Trophoblast cell (in vitro differentiated cells and primary cell): Measurements from ENCODE around the gene ABI1.
A peak's percentile ranks its signal among the peaks of the same experiment; 100 is the strongest.

Experiments used
- DNase-seq, 2 donors: peaks; one replicate each; pipeline ENCODE4 v3.0.0-alpha.2; 2016
- H2AFZ ChIP-seq: 2 replicates; pipeline ENCODE4 v1.6.1; 2013; ENCODE audit warnings: low read length, moderate library complexity, mild to moderate bottlenecking; ENCODE audit not compliant: insufficient read depth, poor library complexity
- H2AK5ac ChIP-seq: 2 replicates; pipeline ENCODE4 v1.6.1; 2013; ENCODE audit warnings: mild to moderate bottlenecking, low read length
- H2BK120ac ChIP-seq: 2 replicates; pipeline ENCODE4 v1.6.1; 2013; ENCODE audit warnings: low read length, mild to moderate bottlenecking, moderate library complexity; ENCODE audit not compliant: insufficient read depth, poor library complexity
- H2BK12ac ChIP-seq: 2 replicates; pipeline ENCODE4 v1.6.1; 2013; ENCODE audit warnings: mild to moderate bottlenecking, low read length, moderate library complexity
- H2BK5ac ChIP-seq: 2 replicates; pipeline ENCODE4 v1.6.1; 2013; ENCODE audit warnings: low read length, low read depth, moderate library complexity, mild to moderate bottlenecking; ENCODE audit not compliant: poor library complexity
- H3K14ac ChIP-seq: 2 replicates; pipeline ENCODE4 v1.6.1; 2013; ENCODE audit warnings: mild to moderate bottlenecking, low read length
- H3K18ac ChIP-seq: 2 replicates; pipeline ENCODE4 v1.6.1; 2013; ENCODE audit warnings: mild to moderate bottlenecking, low read length
- H3K23ac ChIP-seq: 2 replicates; pipeline ENCODE4 v1.6.1; 2013; ENCODE audit warnings: low read length
- H3K27ac ChIP-seq: 2 replicates; pipeline ENCODE4 v1.5.1; 2013; ENCODE audit warnings: low read depth, mild to moderate bottlenecking, inconsistent platforms, low read length, moderate library complexity
- H3K27me3 ChIP-seq: 2 replicates; pipeline ENCODE4 v1.6.1; 2013; ENCODE audit warnings: inconsistent platforms, mild to moderate bottlenecking, low read length, moderate library complexity; ENCODE audit not compliant: insufficient read depth
- H3K36me3 ChIP-seq, 2 experiments: 1 replicate in 1 of 2; 2 replicates in 1 of 2; pipeline ENCODE4 v1.6.1; 2013; ENCODE audit warnings: low read length in 2 of 2, mild to moderate bottlenecking in 2 of 2, moderate library complexity in 1 of 2; ENCODE audit not compliant: insufficient read depth in 2 of 2, control insufficient read depth in 1 of 2
- H3K4ac ChIP-seq: 2 replicates; pipeline ENCODE4 v1.6.1; 2013; ENCODE audit warnings: low read depth, mild to moderate bottlenecking, low read length, moderate library complexity
- H3K4me1 ChIP-seq, 2 experiments: 1 replicate in 1 of 2; 2 replicates in 1 of 2; pipeline ENCODE4 v1.6.1; 2013; ENCODE audit warnings: low read length in 2 of 2, mild to moderate bottlenecking in 2 of 2, moderate library complexity in 1 of 2; ENCODE audit not compliant: insufficient read depth in 2 of 2, control insufficient read depth in 1 of 2
- H3K4me2 ChIP-seq: 2 replicates; pipeline ENCODE4 v1.6.1; 2013; ENCODE audit warnings: inconsistent platforms, mild to moderate bottlenecking, low read length, moderate library complexity
- H3K4me3 ChIP-seq: 2 replicates; pipeline ENCODE4 v1.5.1; 2013; ENCODE audit warnings: mild to moderate bottlenecking, low read depth, low read length, inconsistent platforms
- H3K79me1 ChIP-seq: one replicate; pipeline ENCODE4 v1.6.1; 2013; ENCODE audit warnings: low read length
- H3K79me2 ChIP-seq: 2 replicates; pipeline ENCODE4 v1.6.1; 2013; ENCODE audit warnings: low read length, mild to moderate bottlenecking; ENCODE audit not compliant: control insufficient read depth, insufficient read depth, poor library complexity
- H3K9ac ChIP-seq: 2 replicates; pipeline ENCODE4 v1.6.1; 2013; ENCODE audit warnings: mild to moderate bottlenecking, low read length
- H3K9me3 ChIP-seq: 2 replicates; pipeline ENCODE4 v1.6.1; 2013; ENCODE audit warnings: low read depth, mild to moderate bottlenecking, control low read depth, inconsistent platforms, low read length; ENCODE audit not compliant: insufficient read depth
- H4K12ac ChIP-seq: 2 replicates; pipeline ENCODE4 v1.6.1; 2013; ENCODE audit warnings: low read depth, mild to moderate bottlenecking, low read length, moderate library complexity
- H4K8ac ChIP-seq: 2 replicates; pipeline ENCODE4 v1.6.1; 2013; ENCODE audit warnings: low read depth, mild to moderate bottlenecking, low read length, moderate library complexity
- H4K91ac ChIP-seq: one replicate; pipeline ENCODE4 v1.6.1; 2013; ENCODE audit warnings: low read depth, mild to moderate bottlenecking, low read length, moderate library complexity
- WGBS: extraction: QIAGEN DNeasy Blood & Tissue Kit; methylation state at CpG from one replicate; pipeline ENCODE4 v1.1.7; 2013; ENCODE audit warnings: missing lambda C conversion rate; ENCODE audit not compliant: insufficient read length, insufficient coverage; ENCODE audit errors: extremely low coverage; 5-methylcytosine and 5-hydroxymethylcytosine counted together

The ABI1 gene

GRCh38 chr10:26802527-26802926 lies 58.2 kb downstream of the ABI1 start:
- Histone ChIP-seq H3K4me1 (peaks cover 6 to 7% of the 10 kb centered on the region in 2 experiments), H3K9me3 (no peaks in the 10 kb centered on the region), H4K8ac (no peak overlapping the region), H4K91ac (no peak overlapping the region), H3K4me3 (no peak overlapping the region), H4K12ac (no peak overlapping the region), H3K27me3 (no peaks in the 10 kb centered on the region), H2BK120ac (no peak overlapping the region), H2BK12ac (no peak overlapping the region), H3K9ac (no peak overlapping the region), H3K4ac (no peak overlapping the region), H3K18ac (no peak overlapping the region), H2BK5ac (no peak overlapping the region), H3K36me3 (peaks cover 0 to under 1% of the 10 kb centered on the region in 2 experiments), H3K23ac (no peak overlapping the region), H3K79me1 (no peaks in the 10 kb centered on the region), H2AFZ (no peak overlapping the region), H3K4me2 (no peak overlapping the region), H3K14ac (no peak overlapping the region), H3K79me2 (peaks cover 5% of the 10 kb centered on the region), H2AK5ac (no peak overlapping the region), H3K27ac (no peak overlapping the region)
- no CpG with 5 or more reads among the region's 3 CpGs for WGBS
- DNase-seq: no peak

GRCh38 chr10:26801831-26802230 lies 58.9 kb downstream of the ABI1 start:
- Histone ChIP-seq H3K9me3 (no peaks in the 10 kb centered on the region), H3K79me2 (peaks cover 6% of the 10 kb centered on the region)

GRCh38 chr10:26801274-26801673 lies 59.5 kb downstream of the ABI1 start:
- no peaks in the 10 kb centered on the region for H3K36me3 ChIP-seq
- H2AK5ac ChIP-seq: no peak overlapping the region
- DNase-seq: no peak
- no peak overlapping the region for H2AFZ ChIP-seq
- H3K9ac ChIP-seq: no peak overlapping the region
- no peak overlapping the region for H3K4me2 ChIP-seq
- H2BK5ac ChIP-seq: no peak overlapping the region
- H4K8ac ChIP-seq: no peak overlapping the region
- no CpG with 5 or more reads among the region's 8 CpGs for WGBS
- H4K91ac ChIP-seq: no peak overlapping the region
- no peak overlapping the region for H4K12ac ChIP-seq
- H3K4ac ChIP-seq: peak overlapping the region; percentile 24
- H3K14ac ChIP-seq: no peak overlapping the region
- no peak overlapping the region for H2BK12ac ChIP-seq
- H3K4me1 ChIP-seq: peaks cover 6% of the 10 kb centered on the region in 2 experiments
- H3K4me3 ChIP-seq: no peak overlapping the region
- H3K79me1 ChIP-seq: no peaks in the 10 kb centered on the region
- H3K27me3 ChIP-seq: no peaks in the 10 kb centered on the region
- no peak overlapping the region for H3K23ac ChIP-seq
- no peaks in the 10 kb centered on the region for H3K9me3 ChIP-seq
- H3K18ac ChIP-seq: no peak overlapping the region
- no peak overlapping the region for H2BK120ac ChIP-seq
- H3K27ac ChIP-seq: no peak overlapping the region
- peaks cover 9% of the 10 kb centered on the region for H3K79me2 ChIP-seq

More at GRCh38 chr10:26801831-26802230, 58.9 kb downstream of the ABI1 start:
- H3K23ac ChIP-seq: no peak overlapping the region
- no peak for DNase-seq
- no peak overlapping the region for H2BK120ac ChIP-seq
- no CpG with 5 or more reads among the region's 3 CpGs for WGBS
- peaks cover 6 to 7% of the 10 kb centered on the region in 2 experiments for H3K4me1 ChIP-seq
- H2BK5ac ChIP-seq: no peak overlapping the region
- no peak overlapping the region for H3K9ac ChIP-seq
- no peak overlapping the region for H3K4ac ChIP-seq
- no peak overlapping the region for H2AFZ ChIP-seq
- H3K4me3 ChIP-seq: no peak overlapping the region
- H4K8ac ChIP-seq: no peak overlapping the region
- no peak overlapping the region for H3K18ac ChIP-seq
- H3K27ac ChIP-seq: no peak overlapping the region
- no peak overlapping the region for H2BK12ac ChIP-seq
- no peaks in the 10 kb centered on the region for H3K36me3 ChIP-seq
- no peak overlapping the region for H3K14ac ChIP-seq
- H3K27me3 ChIP-seq: no peaks in the 10 kb centered on the region
- no peaks in the 10 kb centered on the region for H3K79me1 ChIP-seq
- H4K12ac ChIP-seq: no peak overlapping the region
- no peak overlapping the region for H2AK5ac ChIP-seq
- no peak overlapping the region for H3K4me2 ChIP-seq
- H4K91ac ChIP-seq: no peak overlapping the region

DNA sequence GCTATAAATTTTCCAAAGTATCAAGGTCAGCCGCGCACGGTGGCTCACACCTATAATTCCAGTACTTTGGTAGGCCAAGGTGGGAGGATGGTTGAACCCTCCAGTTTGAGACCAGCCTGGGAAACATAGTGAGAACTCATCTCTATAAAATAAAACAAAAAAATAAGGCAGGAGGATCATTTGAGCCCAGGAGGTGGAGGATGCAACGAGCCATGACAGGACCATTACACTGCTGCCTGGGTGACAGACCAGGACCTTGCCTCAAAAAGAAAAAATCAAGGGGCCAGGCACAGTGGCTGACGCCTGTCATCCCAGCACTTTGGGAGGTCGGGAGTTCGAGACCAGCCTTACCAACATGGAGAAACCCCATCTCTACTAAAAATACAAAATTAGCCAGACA lies 60.3 kb downstream of the ABI1 start:
- no peak overlapping the region for H3K27ac ChIP-seq
- no peaks in the 10 kb centered on the region for H3K9me3 ChIP-seq
- no peak for DNase-seq
- no peak overlapping the region for H2AK5ac ChIP-seq
- no peaks in the 10 kb centered on the region for H3K36me3 ChIP-seq
- no peak overlapping the region for H4K91ac ChIP-seq
- no peak overlapping the region for H2BK5ac ChIP-seq
- no peak overlapping the region for H3K18ac ChIP-seq
- no peak overlapping the region for H4K8ac ChIP-seq
- H2BK12ac ChIP-seq: no peak overlapping the region
- no peak overlapping the region for H2AFZ ChIP-seq
- H3K23ac ChIP-seq: no peak overlapping the region
- H3K4me2 ChIP-seq: no peak overlapping the region
- no peak overlapping the region for H4K12ac ChIP-seq
- peaks cover 9% of the 10 kb centered on the region for H3K79me2 ChIP-seq
- no peaks in the 10 kb centered on the region for H3K79me1 ChIP-seq
- H3K4ac ChIP-seq: peak overlapping the region; percentile 24
- no CpG with 5 or more reads among the region's 7 CpGs for WGBS
- no peak overlapping the region for H3K9ac ChIP-seq
- no peak overlapping the region for H3K4me3 ChIP-seq
- H3K14ac ChIP-seq: no peak overlapping the region
- no peak overlapping the region for H2BK120ac ChIP-seq
- H3K4me1 ChIP-seq: peaks cover 3 to 4% of the 10 kb centered on the region in 2 experiments
- no peaks in the 10 kb centered on the region for H3K27me3 ChIP-seq
